Natural killer cell (primary cell): ENCODE data around the gene UFSP2. TPM values are rescaled to one million over a fixed set of nuclear protein-coding genes. Genes with fewer than 3 reads are reported as not detected.

Source experiments
- ATAC-seq, 3 donors: fragments of 150-1000 bp in 2 of 3; fragments of 200-7000 bp in 1 of 3; cut with Tn5 transposase; 1 replicate in 1 of 3; 2 replicates in 2 of 3; pipeline ENCODE4 v1.10.0; 2021; ENCODE audit warnings: mild to moderate bottlenecking in 2 of 3, moderate library complexity in 2 of 3
- DNase-seq, 2 donors: peaks; one replicate each; pipeline versions ENCODE4 v3.0.0 to v3.0.0-alpha.2; 2013 to 2021; ENCODE audit warnings: mixed read lengths in 1 of 2
- H3K27ac ChIP-seq: one replicate; pipeline ENCODE4 v1.5.1; 2013; ENCODE audit warnings: mild to moderate bottlenecking, low read length
- H3K27me3 ChIP-seq: one replicate; pipeline ENCODE4 v1.6.1; 2013; ENCODE audit warnings: low read length; ENCODE audit not compliant: control insufficient read depth, insufficient read depth
- H3K36me3 ChIP-seq: one replicate; pipeline ENCODE4 v1.6.1; 2013; ENCODE audit warnings: low read length; ENCODE audit not compliant: control insufficient read depth, insufficient read depth
- H3K4me1 ChIP-seq: one replicate; pipeline ENCODE4 v1.6.1; 2013; ENCODE audit warnings: low read length; ENCODE audit not compliant: control insufficient read depth, insufficient read depth
- H3K4me3 ChIP-seq: one replicate; pipeline ENCODE4 v1.5.1; 2013; ENCODE audit warnings: low read length
- H3K9me3 ChIP-seq: one replicate; pipeline ENCODE4 v1.6.1; 2013; ENCODE audit warnings: low read length; ENCODE audit not compliant: control insufficient read depth, insufficient read depth
- H3K27ac Mint-ChIP-seq, 2 donors: one replicate each; pipeline ENCODE4 v1.8.0; 2022; ENCODE audit warnings: mild to moderate bottlenecking in 2 of 2, mixed read lengths in 2 of 2, moderate library complexity in 1 of 2
- H3K27me3 Mint-ChIP-seq, 2 donors: one replicate each; pipeline ENCODE4 v1.8.0; 2022; ENCODE audit warnings: low read depth in 2 of 2, mixed read lengths in 2 of 2
- H3K36me3 Mint-ChIP-seq: one replicate; pipeline ENCODE4 v1.8.0; 2022; ENCODE audit warnings: mixed read lengths
- H3K4me1 Mint-ChIP-seq, 2 donors: one replicate each; pipeline ENCODE4 v1.8.0; 2022; ENCODE audit warnings: mixed read lengths in 2 of 2
- H3K4me3 Mint-ChIP-seq: one replicate; pipeline ENCODE4 v1.8.0; 2022; ENCODE audit warnings: mild to moderate bottlenecking, moderate library complexity, mixed read lengths
- H3K9me3 Mint-ChIP-seq, 2 donors: one replicate each; pipeline ENCODE4 v1.8.0; 2022; ENCODE audit warnings: mixed read lengths in 2 of 2
- WGBS: methylation state at CpG from one replicate; pipeline ENCODE4 v1.1.7; 2013; ENCODE audit warnings: missing lambda C conversion rate; ENCODE audit not compliant: insufficient coverage; 5-methylcytosine and 5-hydroxymethylcytosine counted together
- intact Hi-C: fragments of 100-400 bp; cut with micrococcal nuclease; formaldehyde crosslinking; loops from one replicate; pipeline ENCODE4 v1.14.2; 2022
- total RNA-seq, 4 donors: library from RNA; stranded (reverse); fragments of 120-200 nt in 1 of 4; gene quantifications; one replicate each; pipeline versions ENCODE4 v1.2.3 to v1.2.4, GENCODE V29; 2013 to 2022
- TF ChIP-seq, protein P1 (sequence below): fragments of 200-600 bp; IDR thresholded peaks from one replicate; pipeline ENCODE4 v1.8.0; 2022; ENCODE audit warnings: antibody characterized with exemption

Gene UFSP2
- 10 to 100 TPM; 14.0 to 18.8 (median 16.7) TPM for total RNA-seq
- 40.2 TPM for total RNA-seq (2013)

- Mint-ChIP-seq H3K36me3 (no peaks in the 10 kb centered on the region), H3K4me3 (peak within 1 kb of the TSS; percentile 87), H3K9me3 (no peaks in the 10 kb centered on the region), H3K27ac (peak within 1 kb of the TSS; percentile 84 to 89), H3K4me1 (peaks cover 9 to 32% of the 10 kb centered on the region in 2 donors), H3K27me3 (peaks cover 2 to 11% of the 10 kb centered on the region in 2 donors)
- H3K27me3 ChIP-seq: no peaks in the 10 kb centered on the region
- peaks cover 13% of the 10 kb centered on the region for H3K4me1 ChIP-seq
- TF ChIP-seq, protein P1, sequence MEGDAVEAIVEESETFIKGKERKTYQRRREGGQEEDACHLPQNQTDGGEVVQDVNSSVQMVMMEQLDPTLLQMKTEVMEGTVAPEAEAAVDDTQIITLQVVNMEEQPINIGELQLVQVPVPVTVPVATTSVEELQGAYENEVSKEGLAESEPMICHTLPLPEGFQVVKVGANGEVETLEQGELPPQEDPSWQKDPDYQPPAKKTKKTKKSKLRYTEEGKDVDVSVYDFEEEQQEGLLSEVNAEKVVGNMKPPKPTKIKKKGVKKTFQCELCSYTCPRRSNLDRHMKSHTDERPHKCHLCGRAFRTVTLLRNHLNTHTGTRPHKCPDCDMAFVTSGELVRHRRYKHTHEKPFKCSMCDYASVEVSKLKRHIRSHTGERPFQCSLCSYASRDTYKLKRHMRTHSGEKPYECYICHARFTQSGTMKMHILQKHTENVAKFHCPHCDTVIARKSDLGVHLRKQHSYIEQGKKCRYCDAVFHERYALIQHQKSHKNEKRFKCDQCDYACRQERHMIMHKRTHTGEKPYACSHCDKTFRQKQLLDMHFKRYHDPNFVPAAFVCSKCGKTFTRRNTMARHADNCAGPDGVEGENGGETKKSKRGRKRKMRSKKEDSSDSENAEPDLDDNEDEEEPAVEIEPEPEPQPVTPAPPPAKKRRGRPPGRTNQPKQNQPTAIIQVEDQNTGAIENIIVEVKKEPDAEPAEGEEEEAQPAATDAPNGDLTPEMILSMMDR: no peak
- H3K36me3 ChIP-seq: peaks cover 5% of the 10 kb centered on the region
- WGBS: under 1% methylated on average over 66 of the region's 66 CpGs
- peak within 1 kb of the TSS; percentile 93 for H3K27ac ChIP-seq
- no peaks in the 10 kb centered on the region for H3K9me3 ChIP-seq
- H3K4me3 ChIP-seq: peak within 1 kb of the TSS; percentile 90
- ATAC-seq: peak; percentile 86 to 95 (median 86)
- intact Hi-C loops: loop anchor here (1.0 to 10.0 kb wide), 3 partner anchors 29 to 221 kb away; partner anchors contain the start of genes ANKRD37, CCDC110, CFAP97 and SNX25
- DNase-seq: peak; percentile 95 to 96
These were observed at the start of gene UFSP2 for GRCh38 chr4:185425647-185426352. UFSP2 (minus strand) TSS chr4:185425964; CDS start chr4:185425868, 96 bp downstream.

- DNase-seq (no peak), ATAC-seq (no peak)
- no peak overlapping the region for H3K4me3 ChIP-seq
- H3K27ac ChIP-seq: no peak overlapping the region
- 94% methylated on average over 8 of the region's 8 CpGs for WGBS
- Mint-ChIP-seq H3K9me3 (no peaks in the 10 kb centered on the region), H3K4me3 (no peak overlapping the region), H3K4me1 (peaks cover 12 to 17% of the 10 kb centered on the region in 2 donors), H3K36me3 (no peaks in the 10 kb centered on the region), H3K27me3 (peaks cover 22 to 28% of the 10 kb centered on the region in 2 donors), H3K27ac (no peak overlapping the region)
- intact Hi-C loops: no loop called here
- TF ChIP-seq, protein P1: no peak
- H3K4me1 ChIP-seq: peaks cover 17% of the 10 kb centered on the region
- no peaks in the 10 kb centered on the region for H3K9me3 ChIP-seq
- H3K27me3 ChIP-seq: peaks cover 10% of the 10 kb centered on the region
- H3K36me3 ChIP-seq: no peaks in the 10 kb centered on the region
These were observed 47.5 kb upstream of the UFSP2 start for GRCh38 chr4:185473247-185473646.

- H3K36me3 Mint-ChIP-seq: no peaks in the 10 kb centered on the region
- H3K27me3 Mint-ChIP-seq: peaks cover 15 to 17% of the 10 kb centered on the region in 2 donors
- TF ChIP-seq, protein P1: no peak
- no peaks in the 10 kb centered on the region for H3K36me3 ChIP-seq
- peaks cover 5% of the 10 kb centered on the region for H3K27me3 ChIP-seq
- H3K9me3 ChIP-seq: no peaks in the 10 kb centered on the region
- intact Hi-C loops: no loop called here
- no peak overlapping the region for H3K27ac ChIP-seq
- no peak for ATAC-seq
- peak in 1 of 2 donors; percentile 20 for DNase-seq
- WGBS: 47% methylated on average over 6 of the region's 10 CpGs
- peak overlapping the region; percentile 93 for H3K4me3 Mint-ChIP-seq
- H3K27ac Mint-ChIP-seq: peak overlapping the region; percentile 69 to 80
- no peaks in the 10 kb centered on the region for H3K9me3 Mint-ChIP-seq
- peaks cover 17% of the 10 kb centered on the region for H3K4me1 ChIP-seq
- peak overlapping the region; percentile 66 for H3K4me3 ChIP-seq
- H3K4me1 Mint-ChIP-seq: peaks cover 12 to 17% of the 10 kb centered on the region in 2 donors
These were observed 46.4 kb upstream of the UFSP2 start for GRCh38 chr4:185472103-185472542.
